HEK293 (cell line): ENCODE results near the gene TASOR2.
A peak's percentile ranks its signal among the peaks of the same experiment; 100 is the strongest.

ENCODE experiments used
- CTCF ChIA-PET: fragments of 350-600 bp; formaldehyde crosslinking; extraction: SDS; loops from one replicate; lab custom pipeline; 2021; ENCODE audit warnings: antibody characterized with exemption; lab: Yijun Ruan, JAX
- POLR2A ChIA-PET: fragments of 300-600 bp; formaldehyde crosslinking; extraction: SDS; loops from one replicate; lab custom pipeline; 2020; ENCODE audit warnings: antibody characterized with exemption, inconsistent platforms; lab: Yijun Ruan, JAX
- H3K27ac ChIP-seq: fragments of 200-500 bp; sonication (Bioruptor generic); 2 replicates; pipeline ENCODE4 v1.5.1; 2014; ENCODE audit warnings: low read depth, low read length, control low read depth, inconsistent platforms; ENCODE audit errors: extremely low read depth
- H3K36me3 ChIP-seq, 2 experiments: fragments of 200-500 bp in 1 of 2; sonication (Bioruptor generic) in 1 of 2; 1 replicate in 1 of 2; 2 replicates in 1 of 2; pipeline ENCODE4 v1.5.1; 2014 to 2017; ENCODE audit warnings: inconsistent platforms in 2 of 2, low read length in 2 of 2; ENCODE audit not compliant: control insufficient read depth in 2 of 2, insufficient read depth in 1 of 2
- H3K4me1 ChIP-seq: fragments of 200-500 bp; sonication (Bioruptor generic); 2 replicates; pipeline ENCODE4 v1.5.1; 2014; ENCODE audit warnings: mild to moderate bottlenecking, low read length, inconsistent platforms; ENCODE audit not compliant: control insufficient read depth, insufficient read depth
- H3K4me3 ChIP-seq: 2 replicates; pipeline ENCODE4 v1.5.1; 2011; ENCODE audit warnings: low read depth, mild to moderate bottlenecking, control low read depth, low read length, moderate library complexity
- H3K9me3 ChIP-seq: fragments of 200-500 bp; sonication (Bioruptor generic); 2 replicates; pipeline ENCODE4 v1.5.1; 2014; ENCODE audit warnings: low read depth, low read length, inconsistent platforms; ENCODE audit not compliant: control insufficient read depth, insufficient read depth
- GFI1B ChIP-seq: fragments of 450-650 bp; formaldehyde crosslinking; IDR thresholded peaks from 2 replicates; pipeline ENCODE4 v1.5.1; 2016; ENCODE audit warnings: missing biosample characterization, missing genetic modification characterization
- HOXA7 ChIP-seq: sonication (generic); formaldehyde crosslinking; IDR thresholded peaks from 2 replicates; pipeline ENCODE4 v1.8.1; 2022; ENCODE audit warnings: missing genetic modification reagents, borderline replicate concordance
- KLF8 ChIP-seq: fragments of 450-650 bp; formaldehyde crosslinking; IDR thresholded peaks from 2 replicates; pipeline ENCODE4 v1.5.1; 2016; ENCODE audit warnings: missing biosample characterization, missing genetic modification characterization
- SETDB1 ChIP-seq: IDR thresholded peaks from one replicate; pipeline ENCODE4 v1.6.1; 2017; ENCODE audit warnings: mild to moderate bottlenecking, low read length, moderate library complexity, mixed read lengths; ENCODE audit not compliant: insufficient read length
- ZBTB1 ChIP-seq: fragments of 450-650 bp; formaldehyde crosslinking; IDR thresholded peaks from 2 replicates; pipeline ENCODE4 v1.5.1; 2016; ENCODE audit warnings: missing biosample characterization, missing genetic modification characterization
- ZNF10 ChIP-seq: fragments of 450-650 bp; formaldehyde crosslinking; IDR thresholded peaks from 2 replicates; pipeline ENCODE4 v1.5.1; 2017; ENCODE audit warnings: missing biosample characterization, missing genetic modification characterization
- ZNF121 ChIP-seq: fragments of 450-650 bp; formaldehyde crosslinking; IDR thresholded peaks from 2 replicates; pipeline ENCODE4 v1.5.1; 2016; ENCODE audit warnings: missing biosample characterization, missing genetic modification characterization
- ZNF398 ChIP-seq: fragments of 450-650 bp; formaldehyde crosslinking; IDR thresholded peaks from 2 replicates; pipeline ENCODE4 v1.5.1; 2017; ENCODE audit warnings: missing biosample characterization, missing genetic modification characterization
- ZNF501 ChIP-seq: fragments of 450-650 bp; formaldehyde crosslinking; IDR thresholded peaks from 2 replicates; pipeline ENCODE4 v1.5.1; 2016; ENCODE audit warnings: missing biosample characterization, missing genetic modification characterization
- ZNF560 ChIP-seq: fragments of 450-650 bp; formaldehyde crosslinking; IDR thresholded peaks from 2 replicates; pipeline ENCODE4 v1.5.1; 2017; ENCODE audit warnings: missing biosample characterization, missing genetic modification characterization, borderline replicate concordance
- ZNF610 ChIP-seq: fragments of 450-650 bp; formaldehyde crosslinking; IDR thresholded peaks from 2 replicates; pipeline ENCODE4 v1.5.1; 2016; ENCODE audit warnings: missing biosample characterization, missing genetic modification characterization, borderline replicate concordance
- ZNF658 ChIP-seq: fragments of 450-650 bp; formaldehyde crosslinking; IDR thresholded peaks from 2 replicates; pipeline ENCODE4; 2016; ENCODE audit warnings: missing biosample characterization, missing genetic modification characterization
- ZNF660 ChIP-seq: fragments of 450-650 bp; IDR thresholded peaks from 2 replicates; pipeline ENCODE4 v1.5.1; 2018; ENCODE audit warnings: missing biosample characterization, mild to moderate bottlenecking, missing genetic modification characterization
- ZNF692 ChIP-seq: fragments of 450-650 bp; formaldehyde crosslinking; IDR thresholded peaks from 2 replicates; pipeline ENCODE4 v1.5.1; 2016; ENCODE audit warnings: missing biosample characterization, missing genetic modification characterization
- TF ChIP-seq, protein P1 (sequence below): fragments of 450-650 bp; formaldehyde crosslinking; IDR thresholded peaks from 2 replicates; pipeline ENCODE4 v1.5.1; 2016; ENCODE audit warnings: missing biosample characterization, missing genetic modification characterization
- TF ChIP-seq, protein P2 (sequence below): fragments of 450-650 bp; formaldehyde crosslinking; IDR thresholded peaks from 2 replicates; pipeline ENCODE4 v1.5.1; 2016; ENCODE audit warnings: missing biosample characterization, missing genetic modification characterization, borderline replicate concordance

TASOR2 gene

GRCh38 chr10:5685764-5686240 is 1.2 kb downstream of the TASOR2 start:
- Histone ChIP-seq H3K4me3 (peak overlapping the region; percentile 82), H3K4me1 (peaks cover 3% of the 10 kb centered on the region; the same call in 1 of the 2 replicates), H3K9me3 (no peaks in the 10 kb centered on the region), H3K27ac (peak overlapping the region; percentile 89), H3K36me3 (no peaks in the 10 kb centered on the region; a peak in 1 of 3 replicates)
- POLR2A ChIA-PET = no interaction called here
- TF ChIP-seq GFI1B (tag by site-specific recombination) (no peak), ZNF660 (0 out of 2 replicates have a peak, but pooled peaks have one; percentile 2)
- CTCF ChIA-PET = interaction anchor here (0.7 kb wide), 1 partner anchor 15 kb away, joined by 3 read pairs; no protein-coding TSS in a partner anchor

- H3K27ac ChIP-seq = no peak overlapping the region
- peaks cover 15% of the 10 kb centered on the region; the same call in 1 of the 2 replicates for H3K4me1 ChIP-seq
- ChIA-PET POLR2A (interaction anchor here (1.3 kb wide), 1 partner anchor 28 kb away, joined by 3 read pairs; no protein-coding TSS in a partner anchor), CTCF (interaction anchor here (0.9 kb wide), 1 partner anchor 59 kb away, joined by 3 read pairs; no protein-coding TSS in a partner anchor)
- TF ChIP-seq ZNF121 (tag by site-specific recombination) (peak; percentile 91), SETDB1 (no peak)
- H3K36me3 ChIP-seq = no peaks in the 10 kb centered on the region; a peak in 1 of 3 replicates
- H3K4me3 ChIP-seq = no peak overlapping the region
- H3K9me3 ChIP-seq = no peaks in the 10 kb centered on the region
These were observed 3.9 kb downstream of the TASOR2 start for GRCh38 chr10:5688587-5688986.

- Histone ChIP-seq H3K9me3 (no peaks in the 10 kb centered on the region), H3K36me3 (no peaks in the 10 kb centered on the region; a peak in 1 of 3 replicates), H3K27ac (peak overlapping the region; percentile 80; the same call in 1 of the 2 replicates), H3K4me3 (no peak overlapping the region)
- TF ChIP-seq ZNF692 (tag by site-specific recombination) (no peak), ZNF398 (tag by site-specific recombination) (no peak), ZBTB1 (tag by site-specific recombination) (no peak), ZNF501 (tag by site-specific recombination) (0 out of 2 replicates have a peak, but pooled peaks have one; percentile 3), KLF8 (tag by site-specific recombination) (no peak), ZNF610 (tag by site-specific recombination) (no peak), HOXA7 (CRISPR knock-in tag) (no peak), ZNF10 (tag by site-specific recombination) (0 out of 2 replicates have a peak, but pooled peaks have one; percentile 47), ZNF560 (no peak), ZNF658 (tag by site-specific recombination) (no peak)
- TF ChIP-seq, protein P1, sequence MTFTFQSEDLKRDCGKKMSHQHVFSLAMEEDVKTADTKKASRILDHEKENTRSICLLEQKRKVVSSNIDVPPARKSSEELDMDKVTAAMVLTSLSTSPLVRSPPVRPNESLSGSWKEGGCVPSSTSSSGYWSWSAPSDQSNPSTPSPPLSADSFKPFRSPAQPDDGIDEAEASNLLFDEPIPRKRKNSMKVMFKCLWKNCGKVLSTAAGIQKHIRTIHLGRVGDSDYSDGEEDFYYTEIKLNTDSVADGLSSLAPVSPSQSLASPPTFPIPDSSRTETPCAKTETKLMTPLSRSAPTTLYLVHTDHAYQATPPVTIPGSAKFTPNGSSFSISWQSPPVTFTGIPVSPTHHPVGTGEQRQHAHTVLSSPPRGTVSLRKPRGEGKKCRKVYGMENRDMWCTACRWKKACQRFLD (tag by site-specific recombination) = no peak
- TF ChIP-seq, protein P2, sequence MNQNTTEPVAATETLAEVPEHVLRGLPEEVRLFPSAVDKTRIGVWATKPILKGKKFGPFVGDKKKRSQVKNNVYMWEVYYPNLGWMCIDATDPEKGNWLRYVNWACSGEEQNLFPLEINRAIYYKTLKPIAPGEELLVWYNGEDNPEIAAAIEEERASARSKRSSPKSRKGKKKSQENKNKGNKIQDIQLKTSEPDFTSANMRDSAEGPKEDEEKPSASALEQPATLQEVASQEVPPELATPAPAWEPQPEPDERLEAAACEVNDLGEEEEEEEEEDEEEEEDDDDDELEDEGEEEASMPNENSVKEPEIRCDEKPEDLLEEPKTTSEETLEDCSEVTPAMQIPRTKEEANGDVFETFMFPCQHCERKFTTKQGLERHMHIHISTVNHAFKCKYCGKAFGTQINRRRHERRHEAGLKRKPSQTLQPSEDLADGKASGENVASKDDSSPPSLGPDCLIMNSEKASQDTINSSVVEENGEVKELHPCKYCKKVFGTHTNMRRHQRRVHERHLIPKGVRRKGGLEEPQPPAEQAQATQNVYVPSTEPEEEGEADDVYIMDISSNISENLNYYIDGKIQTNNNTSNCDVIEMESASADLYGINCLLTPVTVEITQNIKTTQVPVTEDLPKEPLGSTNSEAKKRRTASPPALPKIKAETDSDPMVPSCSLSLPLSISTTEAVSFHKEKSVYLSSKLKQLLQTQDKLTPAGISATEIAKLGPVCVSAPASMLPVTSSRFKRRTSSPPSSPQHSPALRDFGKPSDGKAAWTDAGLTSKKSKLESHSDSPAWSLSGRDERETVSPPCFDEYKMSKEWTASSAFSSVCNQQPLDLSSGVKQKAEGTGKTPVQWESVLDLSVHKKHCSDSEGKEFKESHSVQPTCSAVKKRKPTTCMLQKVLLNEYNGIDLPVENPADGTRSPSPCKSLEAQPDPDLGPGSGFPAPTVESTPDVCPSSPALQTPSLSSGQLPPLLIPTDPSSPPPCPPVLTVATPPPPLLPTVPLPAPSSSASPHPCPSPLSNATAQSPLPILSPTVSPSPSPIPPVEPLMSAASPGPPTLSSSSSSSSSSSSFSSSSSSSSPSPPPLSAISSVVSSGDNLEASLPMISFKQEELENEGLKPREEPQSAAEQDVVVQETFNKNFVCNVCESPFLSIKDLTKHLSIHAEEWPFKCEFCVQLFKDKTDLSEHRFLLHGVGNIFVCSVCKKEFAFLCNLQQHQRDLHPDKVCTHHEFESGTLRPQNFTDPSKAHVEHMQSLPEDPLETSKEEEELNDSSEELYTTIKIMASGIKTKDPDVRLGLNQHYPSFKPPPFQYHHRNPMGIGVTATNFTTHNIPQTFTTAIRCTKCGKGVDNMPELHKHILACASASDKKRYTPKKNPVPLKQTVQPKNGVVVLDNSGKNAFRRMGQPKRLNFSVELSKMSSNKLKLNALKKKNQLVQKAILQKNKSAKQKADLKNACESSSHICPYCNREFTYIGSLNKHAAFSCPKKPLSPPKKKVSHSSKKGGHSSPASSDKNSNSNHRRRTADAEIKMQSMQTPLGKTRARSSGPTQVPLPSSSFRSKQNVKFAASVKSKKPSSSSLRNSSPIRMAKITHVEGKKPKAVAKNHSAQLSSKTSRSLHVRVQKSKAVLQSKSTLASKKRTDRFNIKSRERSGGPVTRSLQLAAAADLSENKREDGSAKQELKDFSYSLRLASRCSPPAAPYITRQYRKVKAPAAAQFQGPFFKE (tag by site-specific recombination) = no peak
- TF ChIP-seq, all 188 proteins: peak for 2
- H3K4me1 ChIP-seq = peaks cover 31% of the 10 kb centered on the region
- POLR2A ChIA-PET = interaction anchor here (0.6 to 1.5 kb wide), 4 partner anchors 8 to 198 kb away, joined by 3 to 7 read pairs (median 4); partner anchors contain the start of genes ANKRD16, FBH1 and TASOR2
- CTCF ChIA-PET = interaction anchor here (0.6 to 0.9 kb wide), 4 partner anchors 31 to 710 kb away, joined by 3 to 6 read pairs (median 4); no protein-coding TSS in a partner anchor
These were observed 7.1 kb downstream of the TASOR2 start for GRCh38 chr10:5691786-5692185.
